GM12873 (cell line): ENCODE results near the gene FGFR3.

Experiments used
- TF ChIP-seq, protein P1 (sequence below): IDR thresholded peaks from 2 replicates; pipeline ENCODE4 v1.5.1; 2012; ENCODE audit warnings: low read depth, mild to moderate bottlenecking, moderate library complexity, low read length, control low read depth; ENCODE audit not compliant: insufficient read depth; ENCODE audit errors: missing control alignments

FGFR3 gene

DNA sequence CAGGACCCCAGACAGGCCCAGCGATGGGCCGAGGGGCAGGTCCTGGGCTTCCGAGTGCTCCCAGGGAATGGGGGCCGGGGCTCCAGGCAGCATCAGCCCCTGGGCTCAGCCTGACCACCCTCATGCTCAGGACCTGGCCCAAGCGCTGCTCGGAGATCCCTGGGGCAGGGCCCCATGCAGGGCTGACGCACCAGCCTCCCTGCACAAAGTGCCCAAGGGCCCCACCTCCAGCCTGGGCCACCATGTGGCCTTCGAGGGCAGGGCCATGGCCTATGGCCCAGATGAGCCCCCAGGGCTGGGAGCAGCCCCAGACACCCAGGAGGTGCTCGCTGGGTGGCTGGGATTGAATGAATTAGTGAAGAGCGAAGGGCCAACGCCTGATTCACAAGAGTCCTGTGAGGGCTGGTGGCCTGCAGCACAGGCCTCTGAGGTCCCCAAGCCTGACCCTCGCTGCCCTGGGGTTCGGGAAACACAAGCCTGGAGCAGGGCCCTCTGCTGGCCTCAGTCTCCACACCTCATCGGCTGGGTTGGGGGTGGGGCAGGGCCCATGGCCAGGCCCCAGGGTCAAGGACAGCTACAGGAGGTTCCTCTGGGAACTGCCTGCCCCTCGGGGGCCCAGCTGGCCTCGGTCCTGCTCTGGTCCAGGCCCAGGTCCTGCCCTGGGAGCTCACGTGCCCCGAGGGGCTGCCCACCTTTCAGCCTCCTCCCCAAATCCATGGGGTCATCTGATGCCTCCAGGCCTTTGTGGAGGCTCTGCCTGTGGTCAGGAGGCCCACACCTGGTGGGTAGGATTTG, 13.3 kb upstream of the FGFR3 start:
- TF ChIP-seq, protein P1, sequence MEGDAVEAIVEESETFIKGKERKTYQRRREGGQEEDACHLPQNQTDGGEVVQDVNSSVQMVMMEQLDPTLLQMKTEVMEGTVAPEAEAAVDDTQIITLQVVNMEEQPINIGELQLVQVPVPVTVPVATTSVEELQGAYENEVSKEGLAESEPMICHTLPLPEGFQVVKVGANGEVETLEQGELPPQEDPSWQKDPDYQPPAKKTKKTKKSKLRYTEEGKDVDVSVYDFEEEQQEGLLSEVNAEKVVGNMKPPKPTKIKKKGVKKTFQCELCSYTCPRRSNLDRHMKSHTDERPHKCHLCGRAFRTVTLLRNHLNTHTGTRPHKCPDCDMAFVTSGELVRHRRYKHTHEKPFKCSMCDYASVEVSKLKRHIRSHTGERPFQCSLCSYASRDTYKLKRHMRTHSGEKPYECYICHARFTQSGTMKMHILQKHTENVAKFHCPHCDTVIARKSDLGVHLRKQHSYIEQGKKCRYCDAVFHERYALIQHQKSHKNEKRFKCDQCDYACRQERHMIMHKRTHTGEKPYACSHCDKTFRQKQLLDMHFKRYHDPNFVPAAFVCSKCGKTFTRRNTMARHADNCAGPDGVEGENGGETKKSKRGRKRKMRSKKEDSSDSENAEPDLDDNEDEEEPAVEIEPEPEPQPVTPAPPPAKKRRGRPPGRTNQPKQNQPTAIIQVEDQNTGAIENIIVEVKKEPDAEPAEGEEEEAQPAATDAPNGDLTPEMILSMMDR: no peak

DNA sequence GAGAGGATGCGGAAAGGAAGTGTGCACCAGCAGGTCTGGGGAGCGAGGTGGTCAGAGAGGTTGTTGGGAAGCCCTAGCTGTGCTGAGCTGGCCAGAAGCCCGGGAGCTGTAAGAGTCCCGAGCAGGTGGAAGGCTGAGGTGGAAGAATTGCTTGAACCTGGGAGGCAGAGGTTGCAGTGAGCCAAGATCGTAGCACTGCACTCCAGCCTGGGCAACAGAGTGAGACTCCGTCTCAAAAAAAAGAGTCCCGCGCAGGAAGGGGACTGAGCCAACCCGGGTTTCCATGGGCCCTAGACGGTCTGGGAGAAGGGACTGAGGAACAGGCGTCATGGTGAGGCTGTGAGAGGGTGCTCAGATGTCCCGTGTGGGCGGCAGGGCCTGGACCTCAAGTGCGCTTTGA, 12.7 kb upstream of the FGFR3 start:
- TF ChIP-seq, protein P1: no peak

DNA sequence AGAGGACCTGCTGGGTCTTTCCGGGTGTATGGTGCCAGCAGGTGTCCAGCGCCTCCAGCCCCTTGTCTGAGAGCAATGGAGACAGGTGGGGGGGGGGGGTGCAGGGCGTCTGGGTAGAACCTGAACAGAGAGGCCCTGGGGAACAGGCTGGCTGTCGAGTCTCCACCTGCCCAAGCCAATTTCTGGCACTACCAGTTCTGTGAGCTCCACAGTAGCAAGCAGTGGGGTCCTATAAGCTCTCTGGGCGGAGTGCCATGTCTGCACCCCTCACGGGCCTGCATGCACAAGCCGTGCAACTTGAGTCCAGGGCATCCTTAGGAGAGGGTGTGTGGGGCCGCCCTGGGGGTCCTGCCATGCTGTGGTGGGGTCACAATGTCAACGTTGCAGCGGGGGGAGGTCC, 10.1 kb upstream of the FGFR3 start:
- TF ChIP-seq, protein P1: no peak

DNA sequence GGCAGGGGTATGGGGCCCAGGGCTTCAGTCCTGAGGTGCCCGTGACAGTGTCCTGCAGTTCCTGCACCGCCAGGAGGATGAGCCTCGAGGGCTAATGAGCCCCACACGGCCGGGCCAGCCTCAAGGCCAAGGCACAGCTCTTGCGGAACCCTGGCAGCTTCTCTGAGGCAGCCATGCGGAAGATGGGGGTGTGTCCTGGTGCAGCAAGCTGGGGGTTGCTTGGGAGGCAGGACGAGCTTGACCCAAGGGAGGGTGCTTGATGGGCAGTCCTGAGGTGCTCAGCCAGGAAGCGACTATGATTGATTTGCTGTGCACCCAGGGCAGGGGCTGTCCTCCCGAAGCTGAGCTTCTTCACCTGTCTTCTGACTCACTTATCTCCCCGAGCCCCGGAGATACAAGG, 9.1 kb upstream of the FGFR3 start:
- TF ChIP-seq, protein P1: no peak

DNA sequence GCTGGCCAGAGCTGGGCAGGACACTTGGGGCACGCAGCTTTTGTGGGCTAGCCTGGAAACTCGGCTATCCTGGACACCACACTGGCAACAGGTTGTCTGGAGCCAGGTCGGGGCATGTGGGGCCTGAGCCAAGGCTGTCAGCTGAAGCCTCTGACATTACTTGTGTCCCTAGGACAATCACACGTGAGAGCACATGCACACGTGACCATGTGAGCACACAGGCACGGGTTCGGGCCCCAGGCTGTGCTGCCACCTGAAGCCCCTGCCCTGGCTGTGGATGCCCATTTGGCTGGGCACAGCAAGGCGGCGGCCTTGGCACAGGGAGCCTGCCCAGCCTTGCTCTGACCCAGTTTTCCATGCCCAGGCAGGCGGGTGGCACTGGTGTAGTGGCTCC, 8.7 kb upstream of the FGFR3 start:
- TF ChIP-seq, protein P1: no peak

DNA sequence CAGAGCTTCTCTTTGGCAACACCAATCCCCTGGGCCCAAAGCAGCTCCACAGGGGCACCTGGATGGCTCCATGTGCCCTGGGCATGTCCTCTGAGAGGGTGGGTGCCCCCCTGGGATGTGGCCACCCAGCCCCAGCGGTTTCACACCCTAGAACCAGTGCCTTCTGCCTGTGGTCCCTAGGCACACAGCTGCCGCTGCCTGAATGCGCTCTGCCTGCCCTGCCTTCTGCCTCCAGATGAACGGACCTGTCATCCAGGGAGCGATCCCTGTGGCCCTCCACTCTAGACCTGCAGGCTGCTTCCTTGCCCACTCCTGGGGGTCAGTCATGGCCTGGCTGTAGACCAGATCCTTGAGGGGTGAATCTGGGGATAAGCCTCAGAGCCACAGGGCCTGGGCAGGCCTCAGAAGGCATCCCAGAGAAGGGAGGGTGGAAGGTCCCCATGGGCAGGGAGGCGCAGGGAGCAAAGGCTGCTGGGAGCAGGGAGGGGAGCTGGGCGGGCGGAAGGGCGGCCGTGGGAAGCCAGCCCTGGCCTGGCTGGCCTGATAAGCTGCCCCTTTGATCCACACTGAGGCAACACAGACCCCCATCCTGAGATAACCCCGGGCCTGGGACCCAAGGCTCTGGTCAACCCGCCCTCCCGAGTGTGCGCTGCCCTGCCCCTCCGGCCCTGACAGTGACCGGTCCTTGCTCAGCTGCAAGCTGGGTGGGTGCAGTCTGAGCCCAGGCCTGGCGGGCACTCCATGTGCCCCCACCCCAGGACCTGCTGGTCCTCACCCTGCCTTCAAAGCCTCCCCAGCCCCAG, 8.1 kb upstream of the FGFR3 start:
- TF ChIP-seq, protein P1: no peak

DNA sequence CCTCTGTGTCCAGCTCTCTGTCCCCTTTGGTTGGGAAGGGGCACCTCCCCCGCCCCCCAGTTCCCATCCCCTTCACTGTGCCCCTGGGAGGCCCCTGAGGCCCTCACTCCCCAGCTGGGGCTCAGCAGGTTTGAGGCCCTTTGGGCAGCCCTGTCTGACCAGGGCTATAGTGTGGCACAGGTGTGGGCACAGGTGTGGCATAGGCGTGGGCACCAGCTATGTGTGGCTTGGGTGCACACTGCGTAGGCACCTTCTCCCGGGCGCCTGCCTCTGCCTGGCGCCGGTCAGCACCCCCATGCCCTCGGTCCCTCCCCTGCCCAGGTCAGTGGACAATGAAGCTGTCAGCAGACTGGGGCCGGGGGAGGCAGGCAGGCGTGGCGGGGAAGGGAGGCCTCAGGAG, 7.5 kb upstream of the FGFR3 start:
- TF ChIP-seq, protein P1: no peak
